Caco-2 (cell line): ENCODE data around the gene LPAR3. TPM values are rescaled to one million over a fixed set of nuclear protein-coding genes. Genes with fewer than 3 reads are reported as not detected.

Experiments used
- BruUV-seq: library from RNA; stranded (reverse); fragments of 400-500 nt; replicated peaks from 2 replicates; lab custom pipeline; 2021; lab: Mats Ljungman, UMichigan
- CTCF ChIA-PET: fragments of 300-600 bp; sonication (Branson Sonifier 250); formaldehyde crosslinking; loops from one replicate; lab custom pipeline; 2022; ENCODE audit warnings: antibody characterized with exemption; lab: Charles Lee
- POLR2A ChIA-PET: fragments of 300-600 bp; sonication (Branson Sonifier 250); formaldehyde crosslinking; loops from one replicate; lab custom pipeline; 2022; ENCODE audit warnings: antibody characterized with exemption; lab: Charles Lee
- DNase-seq, 2 experiments: peaks; one replicate each; pipeline versions ENCODE4 v3.0.0 to v3.0.0-alpha.2; 2020 to 2022
- H3K27me3 ChIP-seq: replicated peaks from 2 replicates; pipeline ENCODE4 v1.6.0; 2011; ENCODE audit warnings: low read length; ENCODE audit not compliant: control insufficient read depth, insufficient read depth
- H3K36me3 ChIP-seq: 2 replicates; pipeline ENCODE4 v1.5.1; 2011; ENCODE audit warnings: low read length; ENCODE audit not compliant: control insufficient read depth, insufficient read depth
- H3K4me1 ChIP-seq: fragments of 250-450 bp; sonication (Bioruptor Pico); 2 replicates; pipeline ENCODE4 v1.5.1; 2020; ENCODE audit warnings: mild to moderate bottlenecking
- H3K4me3 ChIP-seq: 2 replicates; pipeline ENCODE4 v1.5.1; 2011; ENCODE audit warnings: low read depth, mild to moderate bottlenecking, control low read depth, low read length
- H3K9me3 ChIP-seq: fragments of 250-450 bp; sonication (Bioruptor Pico); 2 replicates; pipeline ENCODE4 v1.5.1; 2020; ENCODE audit warnings: mild to moderate bottlenecking, moderate library complexity
- H3K27ac Mint-ChIP-seq: one replicate; pipeline ENCODE4 v1.8.0; 2022; ENCODE audit warnings: mixed read lengths; ENCODE audit not compliant: unreplicated experiment
- H3K27me3 Mint-ChIP-seq: one replicate; pipeline ENCODE4 v1.8.0; 2022; ENCODE audit warnings: mixed read lengths; ENCODE audit not compliant: insufficient read depth, unreplicated experiment
- H3K36me3 Mint-ChIP-seq: one replicate; pipeline ENCODE4 v1.8.0; 2022; ENCODE audit warnings: mild to moderate bottlenecking, mixed read lengths; ENCODE audit not compliant: insufficient read depth, unreplicated experiment
- H3K4me1 Mint-ChIP-seq: one replicate; pipeline ENCODE4 v1.8.0; 2022; ENCODE audit warnings: low read depth, mixed read lengths; ENCODE audit not compliant: unreplicated experiment
- H3K4me3 Mint-ChIP-seq: one replicate; pipeline ENCODE4 v1.8.0; 2022; ENCODE audit warnings: mild to moderate bottlenecking, moderate library complexity, mixed read lengths; ENCODE audit not compliant: unreplicated experiment
- H3K9me3 Mint-ChIP-seq: one replicate; pipeline ENCODE4 v1.8.0; 2022; ENCODE audit warnings: mixed read lengths; ENCODE audit not compliant: unreplicated experiment
- CTCF ChIP-seq, 2 experiments: fragments of 200-600 bp in 1 of 2; IDR thresholded peaks; 1 replicate in 1 of 2; 2 replicates in 1 of 2; pipeline versions ENCODE4 v1.5.1 to v1.8.0; 2011 to 2022; ENCODE audit warnings: antibody characterized with exemption in 1 of 2, control low read depth in 1 of 2, inconsistent platforms in 1 of 2, low read depth in 1 of 2, low read length in 1 of 2, mild to moderate bottlenecking in 1 of 2, moderate library complexity in 1 of 2; ENCODE audit not compliant: insufficient read depth in 1 of 2, severe bottlenecking in 1 of 2, unreplicated experiment in 1 of 2
- intact Hi-C: fragments of 100-400 bp; cut with micrococcal nuclease; formaldehyde crosslinking; loops from one replicate; pipeline ENCODE4 v1.10.0; 2022; ENCODE audit not compliant: unreplicated experiment
- total RNA-seq: library from RNA; stranded (reverse); gene quantifications from 2 replicates; pipeline ENCODE4 v1.2.3, GENCODE V29; 2022

The LPAR3 gene
- total RNA-seq, 1 experiment from 2014 or later = not detected

DNA sequence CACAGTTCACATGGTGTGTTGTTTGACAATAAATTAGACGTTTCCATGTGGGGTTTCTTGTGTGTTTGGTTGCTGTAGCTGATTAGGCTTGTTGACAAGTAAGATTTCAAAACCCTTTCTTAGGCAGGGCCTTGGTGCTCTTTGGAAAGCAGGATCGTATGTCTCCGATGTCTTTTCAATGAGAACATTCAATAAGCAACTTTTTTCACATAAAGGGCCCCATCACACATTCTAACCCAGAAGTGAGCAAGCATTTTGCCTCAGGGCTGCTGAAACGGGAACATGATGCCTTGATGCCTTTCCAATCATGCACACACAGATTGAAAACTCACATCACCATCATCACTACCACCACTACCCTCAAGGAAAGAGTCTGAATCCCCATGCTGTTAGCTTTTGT lies 33.1 kb downstream of the LPAR3 start:
- peaks cover 14% of the 10 kb centered on the region for H3K27me3 Mint-ChIP-seq
- ChIA-PET CTCF (no interaction called here), POLR2A (no interaction called here)
- Histone ChIP-seq H3K9me3 (no peaks in the 10 kb centered on the region), H3K27me3 (no peaks in the 10 kb centered on the region), H3K36me3 (no peaks in the 10 kb centered on the region), H3K4me1 (no peaks in the 10 kb centered on the region), H3K4me3 (no peak overlapping the region)
- H3K4me3 Mint-ChIP-seq = no peak overlapping the region
- BruUV-seq = no TSS peak
- TF ChIP-seq CTCF (IDR thresholded peaks at IDR 0.05; ENCODE audit: insufficient read depth in 1 of 2, low read depth in 1 of 2, low read length in 1 of 2, severe bottlenecking in 1 of 2, unreplicated experiment in 1 of 2) = no peak
- intact Hi-C loops = no loop called here
- DNase-seq = no peak
- no peak overlapping the region for H3K27ac Mint-ChIP-seq
- no peaks in the 10 kb centered on the region for H3K36me3 Mint-ChIP-seq
- no peaks in the 10 kb centered on the region for H3K4me1 Mint-ChIP-seq
- no peaks in the 10 kb centered on the region for H3K9me3 Mint-ChIP-seq

DNA sequence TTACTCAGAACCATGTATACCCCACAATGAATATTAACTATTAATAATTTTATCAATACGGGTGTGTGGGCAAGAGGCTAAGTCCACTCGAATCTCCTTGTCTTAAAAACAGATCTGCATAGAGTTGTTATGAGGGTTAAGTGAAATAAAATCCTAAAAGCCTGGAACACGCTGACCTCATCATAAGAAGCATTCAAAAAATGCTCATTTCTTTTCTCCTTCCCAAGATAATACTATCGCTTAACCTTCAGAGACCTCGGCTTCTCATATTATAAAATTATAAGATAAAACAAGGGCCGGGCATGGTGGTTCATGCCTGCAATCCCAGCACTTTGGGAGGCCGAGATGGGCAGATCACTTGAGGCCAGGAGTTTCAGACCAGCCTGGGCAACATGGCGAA lies 35.1 kb downstream of the LPAR3 start:
- Mint-ChIP-seq H3K27ac (no peak overlapping the region), H3K4me3 (no peak overlapping the region), H3K36me3 (no peaks in the 10 kb centered on the region), H3K9me3 (no peaks in the 10 kb centered on the region), H3K4me1 (no peaks in the 10 kb centered on the region), H3K27me3 (peaks cover 12% of the 10 kb centered on the region)
- no peak overlapping the region for H3K4me3 ChIP-seq
- DNase-seq = no peak
- ChIA-PET CTCF (no interaction called here), POLR2A (no interaction called here)
- intact Hi-C loops = no loop called here
- no TSS peak for BruUV-seq
- no peaks in the 10 kb centered on the region for H3K36me3 ChIP-seq
- no peaks in the 10 kb centered on the region for H3K4me1 ChIP-seq
- TF ChIP-seq CTCF (IDR thresholded peaks at IDR 0.05; ENCODE audit: insufficient read depth in 1 of 2, low read depth in 1 of 2, low read length in 1 of 2, severe bottlenecking in 1 of 2, unreplicated experiment in 1 of 2) = no peak
- no peaks in the 10 kb centered on the region for H3K27me3 ChIP-seq
- H3K9me3 ChIP-seq = no peaks in the 10 kb centered on the region

- Histone ChIP-seq H3K36me3 (no peaks in the 10 kb centered on the region), H3K27me3 (no peaks in the 10 kb centered on the region), H3K9me3 (no peaks in the 10 kb centered on the region), H3K4me3 (no peak overlapping the region), H3K4me1 (no peaks in the 10 kb centered on the region)
- no peaks in the 10 kb centered on the region for H3K9me3 Mint-ChIP-seq
- no peaks in the 10 kb centered on the region for H3K36me3 Mint-ChIP-seq
- ChIA-PET POLR2A (no interaction called here), CTCF (no interaction called here)
- no peak overlapping the region for H3K4me3 Mint-ChIP-seq
- peaks cover 12% of the 10 kb centered on the region for H3K27me3 Mint-ChIP-seq
- BruUV-seq = no TSS peak
- no peak for TF ChIP-seq CTCF (IDR thresholded peaks at IDR 0.05; ENCODE audit: insufficient read depth in 1 of 2, low read depth in 1 of 2, low read length in 1 of 2, severe bottlenecking in 1 of 2, unreplicated experiment in 1 of 2)
- no peak overlapping the region for H3K27ac Mint-ChIP-seq
- DNase-seq = no peak
- no peaks in the 10 kb centered on the region for H3K4me1 Mint-ChIP-seq
- intact Hi-C loops = no loop called here
These were observed 36.2 kb downstream of the LPAR3 start for GRCh38 chr1:84856726-84857270.
